GM21515 (cell line): ENCODE data around the gene P3H1.

Source experiments
- ATAC-seq: cut with Tn5 transposase; IDR thresholded peaks from one replicate; pipeline ENCODE4 v1.9.1; 2021; ENCODE audit not compliant: unreplicated experiment

P3H1 gene

GRCh38 chr1:42745851-42746250 is 21.0 kb downstream of the P3H1 start:
- ATAC-seq = no peak

DNA sequence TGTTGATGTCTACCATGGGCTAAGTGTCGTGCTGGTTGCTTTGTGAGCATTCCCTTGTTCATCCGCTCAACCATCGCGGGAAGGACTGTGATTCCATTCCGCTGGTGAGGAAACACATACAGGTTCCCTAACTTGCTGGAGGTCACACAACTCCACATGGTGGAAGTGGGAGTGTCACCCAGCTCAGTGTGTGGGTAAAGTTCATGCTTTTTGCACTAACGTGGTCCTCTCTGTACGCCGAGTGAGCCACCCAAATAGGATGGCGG is 22.7 kb downstream of the P3H1 start:
- no peak for ATAC-seq

GRCh38 chr1:42743317-42744147 is 23.3 kb downstream of the P3H1 start:
- no peak for ATAC-seq

DNA sequence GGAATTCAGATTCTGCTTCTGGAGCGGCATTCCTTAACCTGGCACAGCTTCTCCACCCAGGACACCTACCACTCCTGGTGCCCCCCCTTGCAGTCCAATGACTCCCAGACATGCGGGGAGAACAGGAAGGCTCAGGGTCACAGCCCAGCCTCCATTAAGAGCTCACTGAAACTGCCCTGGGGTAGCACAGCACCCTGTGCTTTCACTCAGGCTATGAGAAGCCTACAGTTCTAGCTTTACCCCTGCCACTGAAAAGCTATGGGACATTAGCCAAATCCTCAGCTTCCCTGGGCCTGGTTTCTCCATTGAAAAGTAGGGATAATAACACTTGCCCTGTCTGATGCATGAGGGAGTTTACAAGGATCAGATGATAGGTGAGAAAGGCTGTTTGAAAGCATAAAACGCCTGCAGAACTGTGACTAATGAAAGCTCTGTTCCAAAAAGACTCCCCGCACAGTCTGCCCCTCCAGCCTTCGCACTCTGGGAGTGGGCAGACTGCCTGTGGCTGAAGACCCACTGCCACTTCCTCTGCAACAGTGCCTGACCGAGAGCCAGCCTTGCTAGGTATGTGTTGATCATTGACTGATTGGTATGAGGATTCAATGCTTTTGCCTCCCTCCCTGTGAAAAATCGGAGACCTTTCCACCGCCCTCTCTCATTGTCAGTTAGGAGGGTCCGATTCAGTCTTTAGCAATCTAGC is 24.1 kb downstream of the P3H1 start:
- ATAC-seq = no peak

- no peak for ATAC-seq
Measured at GRCh38 chr1:42742141-42742540, 24.7 kb downstream of the P3H1 start.

- no peak for ATAC-seq
Measured at GRCh38 chr1:42741706-42742105, 25.1 kb downstream of the P3H1 start.

DNA sequence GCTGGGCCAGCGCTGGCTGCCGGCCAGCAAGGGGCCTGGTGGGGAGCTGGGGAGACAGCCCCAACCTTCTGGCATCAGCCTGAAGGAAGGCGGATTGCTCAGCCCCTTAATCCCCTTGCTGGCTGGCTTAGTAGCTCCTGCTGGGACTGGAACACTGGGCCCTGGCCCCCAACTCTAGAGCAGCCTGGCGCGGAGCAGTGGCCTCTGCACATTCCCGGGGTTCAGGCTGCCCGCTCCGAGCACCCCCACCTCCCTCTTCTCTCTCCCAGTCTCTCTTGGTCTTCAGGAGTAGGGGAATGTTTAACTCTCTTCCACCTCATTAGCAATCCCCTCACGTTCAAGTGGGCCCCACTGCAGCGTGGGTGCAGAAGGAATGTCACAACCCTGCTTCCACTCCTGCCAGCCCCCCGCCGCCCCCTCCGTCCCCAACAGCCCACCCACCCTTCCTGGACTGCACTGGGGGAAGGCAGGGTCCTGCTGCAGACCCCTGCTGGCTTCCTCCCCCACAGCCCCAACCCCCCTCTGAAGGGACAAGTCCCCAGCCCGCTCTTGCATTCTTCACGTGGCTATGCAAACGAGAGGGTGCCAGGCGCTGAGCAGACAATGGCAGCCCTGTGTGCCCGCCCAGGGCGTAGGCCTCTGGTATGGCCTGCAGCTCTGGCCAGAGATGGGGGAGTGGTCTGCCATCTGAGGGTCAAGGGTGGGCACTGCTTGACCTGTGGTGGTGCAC is 25.8 kb downstream of the P3H1 start:
- no peak for ATAC-seq

GRCh38 chr1:42739753-42740700 is 26.8 kb downstream of the P3H1 start, which contains the start of gene CLDN19:
CLDN19 (minus strand) TSS chr1:42740236; CDS start chr1:42740063, 173 bp downstream.
- ATAC-seq = no peak

DNA sequence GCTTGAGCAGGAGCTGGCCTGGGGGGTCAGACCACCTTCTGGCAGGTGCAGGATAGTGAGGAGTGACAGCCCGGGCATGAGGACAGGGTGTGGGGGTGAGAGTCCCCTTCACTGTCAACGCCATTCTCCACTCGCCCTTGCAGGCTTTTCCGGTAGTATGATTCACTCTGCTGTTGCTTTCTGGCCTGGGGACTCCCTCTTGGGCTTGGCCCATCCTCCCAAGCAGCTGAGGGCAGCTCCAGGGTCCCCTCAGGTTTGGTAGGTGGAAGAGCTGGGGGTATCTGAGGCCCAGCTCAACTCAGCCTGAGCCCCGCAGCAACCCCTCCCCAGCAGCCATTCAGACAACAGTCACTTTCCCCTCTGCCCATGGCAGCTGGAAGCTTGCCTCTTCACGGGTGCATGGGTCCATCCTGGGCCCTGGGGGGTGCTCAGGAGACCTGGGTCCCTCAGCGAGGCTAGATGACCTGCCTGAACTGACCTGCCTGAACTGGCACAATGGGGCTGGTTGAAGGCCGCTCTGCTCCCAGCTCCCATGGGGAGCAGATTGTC is 28.1 kb downstream of the P3H1 start:
- no peak for ATAC-seq

- ATAC-seq = no peak
Measured at GRCh38 chr1:42737986-42738677, 28.7 kb downstream of the P3H1 start.

DNA sequence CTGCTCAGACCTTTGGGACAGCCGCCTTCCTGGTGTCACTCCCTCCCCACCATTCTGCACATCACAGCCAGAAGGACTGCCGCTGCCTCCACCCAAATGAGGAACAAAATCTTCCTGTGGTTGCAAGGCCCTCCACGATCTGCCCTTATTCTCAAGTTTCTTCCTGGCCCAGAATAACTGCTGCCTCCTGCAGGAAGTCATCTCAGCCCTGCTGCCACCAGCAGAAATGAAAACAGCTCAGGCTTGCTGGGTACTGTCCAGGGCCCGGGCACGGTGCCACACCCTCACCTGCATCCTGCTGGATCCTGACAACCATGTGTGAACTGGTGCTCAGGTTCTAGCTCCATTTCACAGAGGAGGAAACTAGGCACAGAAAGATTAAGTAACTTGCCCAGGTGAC is 29.6 kb downstream of the P3H1 start:
- no peak for ATAC-seq

DNA sequence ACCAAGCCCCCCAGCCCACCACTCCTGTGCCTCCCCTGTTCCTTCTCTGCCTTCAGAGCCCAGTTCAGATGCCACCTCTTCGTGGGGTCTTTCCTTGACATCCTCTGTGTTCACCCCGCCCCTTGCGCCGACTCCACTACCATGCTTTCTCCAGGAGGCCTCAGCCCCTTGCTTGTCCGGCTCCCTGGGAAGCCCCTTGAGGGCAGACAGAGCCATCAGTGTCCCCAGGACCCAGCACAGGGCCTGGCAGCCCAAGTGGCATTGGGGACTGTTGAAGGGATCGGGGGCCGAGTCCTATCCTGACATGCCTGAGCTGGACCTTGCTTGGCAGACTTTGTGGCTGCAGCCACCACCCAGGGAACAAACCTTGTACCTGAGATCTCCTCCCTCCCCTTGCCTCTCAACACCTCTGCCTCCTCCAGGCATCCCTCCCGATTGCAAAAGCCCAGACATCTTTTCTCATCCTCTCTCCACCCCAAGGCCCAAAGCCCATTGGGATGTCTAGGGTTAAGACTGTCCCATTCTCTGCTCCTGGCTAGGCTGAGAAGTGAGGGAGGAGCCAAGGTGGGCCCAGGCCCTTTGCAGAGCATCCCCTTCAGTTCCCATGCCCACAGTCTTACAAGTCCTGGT is 30.1 kb downstream of the P3H1 start:
- ATAC-seq = no peak

- ATAC-seq = no peak
Measured at GRCh38 chr1:42736152-42736551, 30.7 kb downstream of the P3H1 start.

DNA sequence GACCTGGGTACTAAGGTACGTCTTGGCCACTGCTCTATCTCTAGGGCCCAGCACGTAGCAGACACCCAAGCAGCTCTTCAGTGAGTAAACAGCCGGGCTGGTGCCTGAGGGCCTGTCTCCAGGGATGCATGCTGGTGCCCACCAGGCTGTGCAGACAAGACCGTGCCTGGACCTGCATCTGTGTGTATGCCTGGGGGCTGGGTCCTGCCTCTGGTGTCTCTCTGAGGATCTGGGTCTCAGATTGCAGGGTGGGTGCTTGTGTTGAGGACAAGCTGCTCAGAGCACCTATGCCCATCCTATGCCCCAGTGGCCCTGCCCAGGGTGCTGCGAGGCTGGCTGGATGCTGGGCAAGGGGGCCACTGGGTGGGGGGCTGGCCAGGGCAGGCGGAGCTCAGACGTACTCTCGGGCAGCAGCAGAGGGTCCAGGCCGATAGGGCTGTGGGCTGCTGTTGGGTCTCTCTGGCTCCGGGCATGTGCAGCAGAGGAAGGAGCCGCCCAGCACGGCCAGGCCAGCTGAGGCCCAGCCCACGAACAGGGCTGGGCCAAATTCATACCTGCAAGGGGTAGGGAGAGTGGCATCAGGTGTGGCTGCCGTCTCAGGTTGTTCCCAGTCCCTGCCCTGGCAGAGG is 31.2 kb downstream of the P3H1 start:
- ATAC-seq = no peak

DNA sequence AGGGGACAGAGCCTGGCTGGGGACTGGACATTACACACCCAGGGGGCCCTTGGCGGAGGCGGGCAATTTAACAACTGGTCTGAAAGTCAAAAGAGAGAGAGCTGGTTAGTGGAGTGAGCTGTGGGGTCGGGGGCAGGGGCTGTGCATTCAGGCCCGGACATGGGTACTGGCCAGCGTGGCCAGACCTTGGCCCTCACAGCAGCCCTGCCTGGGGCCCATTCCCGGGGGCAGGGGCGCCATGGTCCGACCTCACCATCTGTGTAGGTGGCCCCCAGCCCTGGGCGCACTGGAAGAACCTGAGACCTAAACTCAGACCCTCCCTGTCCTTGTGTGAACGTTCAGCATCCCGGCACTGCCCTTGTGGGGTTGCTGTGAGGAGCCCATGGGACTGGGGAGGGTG is 31.8 kb downstream of the P3H1 start:
- ATAC-seq = no peak

DNA sequence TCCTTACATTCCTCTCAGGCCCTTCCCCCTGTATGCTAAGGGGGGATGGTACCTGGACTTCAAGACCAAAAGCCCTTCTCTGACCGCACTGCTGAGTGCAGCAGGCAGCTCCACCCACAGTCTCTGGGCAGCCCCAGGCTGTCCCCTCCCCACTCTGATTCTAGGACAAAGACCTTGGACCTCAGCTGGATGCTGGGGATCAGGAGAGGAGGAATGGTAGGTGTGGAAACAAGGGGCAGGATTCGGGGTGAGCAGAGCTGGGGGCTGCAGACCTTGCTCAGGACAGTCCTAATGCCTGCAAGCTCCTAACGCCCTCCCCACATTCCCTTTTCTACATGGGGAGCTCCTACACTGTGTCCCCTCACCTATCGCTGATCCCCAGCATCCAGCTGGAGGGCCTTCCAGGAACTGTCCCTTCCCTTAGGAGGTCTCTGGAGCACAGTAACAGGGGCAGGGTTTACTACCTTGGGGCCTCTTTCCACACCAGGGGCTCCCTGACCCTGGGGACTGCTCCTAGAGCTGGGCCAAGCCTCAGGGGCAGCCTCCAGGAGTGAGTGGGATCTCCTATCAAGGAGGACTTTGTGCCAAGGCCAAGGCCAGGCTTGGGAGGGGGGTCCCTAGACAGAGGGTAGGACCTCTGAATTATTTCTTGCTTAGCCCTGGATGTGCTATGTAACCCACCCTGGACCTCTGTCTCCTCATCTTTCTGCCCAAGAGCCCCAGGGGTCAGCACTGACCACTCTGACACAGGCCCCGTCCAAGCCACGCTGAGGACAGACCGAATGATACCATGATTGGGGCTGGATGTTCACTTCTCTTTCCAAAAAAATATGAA is 32.4 kb downstream of the P3H1 start:
- ATAC-seq = no peak

DNA sequence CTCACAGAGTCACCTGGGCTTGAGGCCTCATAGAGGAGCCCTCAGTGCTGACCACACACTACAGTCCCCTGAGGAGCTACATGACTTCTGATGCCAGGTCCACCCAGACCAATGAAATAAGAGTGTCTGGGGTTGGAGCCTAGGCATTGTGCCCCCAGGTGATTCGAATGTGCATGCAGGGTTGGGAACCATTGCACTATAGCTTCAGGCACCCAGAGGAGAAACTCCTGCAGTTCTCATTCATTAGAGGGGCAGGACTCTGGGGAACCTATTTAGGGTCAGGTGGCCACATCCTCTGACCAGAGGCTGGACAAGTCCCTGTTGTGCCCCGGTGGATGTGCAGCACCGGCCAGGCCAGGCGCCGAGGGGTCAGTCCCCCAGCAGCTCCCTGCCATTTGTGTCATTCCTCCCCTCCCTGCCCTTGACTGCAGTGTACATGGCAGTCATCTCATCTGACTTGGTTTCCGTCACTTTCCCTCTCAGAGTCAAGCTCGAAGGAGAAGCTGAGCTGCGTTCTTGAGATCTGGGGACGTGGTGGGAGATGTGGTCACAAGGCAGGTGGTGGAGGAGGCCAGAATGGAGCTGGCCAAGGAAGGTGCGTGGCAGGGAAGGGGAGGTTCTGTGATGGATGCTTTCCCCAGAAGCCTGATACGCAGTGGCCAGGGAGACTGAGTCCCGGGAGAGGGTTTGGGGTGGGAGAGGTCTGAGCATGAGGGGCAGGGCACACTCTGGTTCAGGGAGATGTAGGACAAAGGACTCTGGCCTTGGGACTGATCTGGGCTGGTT is 33.2 kb downstream of the P3H1 start:
- no peak for ATAC-seq
